HG03060 (cell line): ENCODE results near the gene ENHO.
"Not testable (repeated sequence)": the region's sequence is repeated elsewhere in the genome, so short reads cannot be mapped to it uniquely, and the experiment has no call there.

Source experiments
- ATAC-seq: cut with Tn5 transposase; IDR thresholded peaks from one replicate; pipeline ENCODE4 v1.9.1; 2021; ENCODE audit warnings: low read depth, moderate number of reproducible peaks; ENCODE audit not compliant: unreplicated experiment

ENHO gene

GRCh38 chr9:34536685-34537084, 13.9 kb upstream of the ENHO start:
- no peak for ATAC-seq

- ATAC-seq: not testable (repeated sequence)
Observed at GRCh38 chr9:34532041-34532440, 9.3 kb upstream of the ENHO start.

GRCh38 chr9:34526026-34526425, 3.2 kb upstream of the ENHO start:
- no peak for ATAC-seq

DNA sequence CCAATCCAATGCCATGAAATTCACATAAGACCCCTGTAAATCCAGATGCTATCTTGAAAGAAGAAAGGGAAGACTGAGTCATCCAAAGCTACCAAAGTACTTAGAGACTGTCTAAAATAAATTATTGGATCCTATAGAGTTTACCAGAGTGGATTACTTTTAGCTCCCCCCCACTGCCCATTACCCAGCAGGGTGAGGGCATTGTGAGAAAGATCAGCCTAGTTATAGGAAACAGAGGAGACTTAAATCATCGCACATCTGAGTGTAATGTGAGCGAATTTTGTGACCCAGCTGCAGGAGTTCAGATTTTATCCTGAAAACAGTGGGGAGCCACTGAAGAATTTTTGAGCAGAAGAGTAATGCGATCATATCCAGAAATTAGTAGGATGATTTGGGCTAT, 1.6 kb upstream of the ENHO start:
- ATAC-seq: no peak

DNA sequence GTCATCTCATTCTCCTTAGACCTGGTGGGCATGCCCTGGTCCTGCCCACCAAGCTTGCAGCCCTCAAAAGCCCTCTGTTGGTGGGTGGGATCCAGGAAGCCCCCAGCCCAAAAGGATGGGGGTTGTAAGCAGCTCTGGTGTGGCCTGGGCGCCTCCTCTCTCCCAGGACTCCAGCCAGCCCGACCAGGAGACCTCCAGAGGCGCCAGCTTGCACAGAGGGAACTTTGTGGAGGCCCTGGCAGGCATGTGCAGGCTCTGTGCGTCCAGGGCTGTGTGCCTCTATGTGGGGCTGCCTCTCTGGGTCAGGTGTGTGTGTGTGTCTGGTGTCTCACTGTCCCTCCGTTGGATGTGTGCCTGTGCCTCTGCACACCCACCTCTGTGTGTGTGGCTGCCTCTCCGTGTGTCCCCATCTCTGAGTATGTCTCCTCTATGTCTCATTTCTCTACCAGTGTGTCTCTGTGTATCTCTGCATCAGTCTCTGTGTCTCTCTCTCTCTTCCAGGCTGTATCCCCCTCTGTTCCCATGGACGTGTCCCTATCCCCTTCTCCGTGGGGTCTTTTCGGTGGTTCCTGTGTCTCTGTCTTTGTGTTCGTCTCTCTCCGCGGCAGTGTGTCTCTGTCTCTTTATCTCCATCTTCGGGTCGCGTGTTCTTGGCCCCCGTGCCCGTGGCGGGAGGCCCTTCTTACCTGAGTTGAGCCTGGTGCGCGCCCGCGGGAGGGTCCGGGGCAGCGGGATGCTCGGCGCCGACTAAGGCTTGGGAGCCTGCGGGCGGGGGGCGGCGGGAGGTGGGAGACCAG, 501 bp downstream of the ENHO start:
- ATAC-seq: no peak

- no peak for ATAC-seq
Observed at GRCh38 chr9:34521406-34522045, 1.3 kb downstream of the ENHO start.

DNA sequence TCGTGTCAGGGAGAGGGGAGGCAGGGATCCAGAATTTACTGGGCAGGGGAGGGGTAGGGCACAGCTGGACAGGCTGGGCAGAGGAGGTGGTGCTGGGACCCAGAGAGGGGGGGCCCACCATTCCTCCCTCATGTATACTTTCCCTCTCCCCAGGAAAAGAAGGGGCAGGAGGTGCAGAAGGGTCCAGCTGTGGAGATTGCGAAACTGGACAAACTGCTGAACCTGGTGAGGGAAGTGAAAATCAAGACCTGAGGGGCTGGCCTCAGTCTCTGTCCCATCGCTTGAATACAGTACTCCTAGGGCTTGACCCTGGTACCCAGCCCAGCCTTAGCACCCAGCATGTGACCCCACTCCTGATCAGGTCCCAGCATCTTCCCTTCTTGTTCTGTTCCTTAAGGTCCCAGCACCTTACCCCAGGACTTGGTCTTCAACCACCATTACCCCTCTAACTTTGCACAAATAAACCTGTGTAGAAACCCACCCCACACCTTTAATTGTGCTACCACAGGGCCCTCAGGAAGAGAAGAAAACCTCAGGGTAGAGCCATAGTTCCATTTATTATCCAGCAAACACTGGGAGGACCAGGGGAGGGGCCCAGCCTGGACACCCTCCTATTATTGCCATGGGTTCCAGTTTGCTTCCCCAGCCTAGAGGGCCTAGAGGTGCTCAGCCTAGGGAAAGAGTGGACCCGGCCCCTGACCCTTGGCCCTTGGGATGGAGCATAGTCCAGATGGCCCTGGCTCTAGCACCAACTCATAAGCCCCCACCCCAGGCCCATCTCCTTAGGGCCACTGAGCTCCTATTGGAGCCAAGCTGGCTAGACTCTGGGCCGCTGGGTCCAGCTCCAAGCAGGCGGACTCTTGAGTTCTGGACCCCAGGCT, 2.0 kb downstream of the ENHO start:
- no peak for ATAC-seq

GRCh38 chr9:34520096-34520495, 2.7 kb downstream of the ENHO start:
- ATAC-seq: no peak

DNA sequence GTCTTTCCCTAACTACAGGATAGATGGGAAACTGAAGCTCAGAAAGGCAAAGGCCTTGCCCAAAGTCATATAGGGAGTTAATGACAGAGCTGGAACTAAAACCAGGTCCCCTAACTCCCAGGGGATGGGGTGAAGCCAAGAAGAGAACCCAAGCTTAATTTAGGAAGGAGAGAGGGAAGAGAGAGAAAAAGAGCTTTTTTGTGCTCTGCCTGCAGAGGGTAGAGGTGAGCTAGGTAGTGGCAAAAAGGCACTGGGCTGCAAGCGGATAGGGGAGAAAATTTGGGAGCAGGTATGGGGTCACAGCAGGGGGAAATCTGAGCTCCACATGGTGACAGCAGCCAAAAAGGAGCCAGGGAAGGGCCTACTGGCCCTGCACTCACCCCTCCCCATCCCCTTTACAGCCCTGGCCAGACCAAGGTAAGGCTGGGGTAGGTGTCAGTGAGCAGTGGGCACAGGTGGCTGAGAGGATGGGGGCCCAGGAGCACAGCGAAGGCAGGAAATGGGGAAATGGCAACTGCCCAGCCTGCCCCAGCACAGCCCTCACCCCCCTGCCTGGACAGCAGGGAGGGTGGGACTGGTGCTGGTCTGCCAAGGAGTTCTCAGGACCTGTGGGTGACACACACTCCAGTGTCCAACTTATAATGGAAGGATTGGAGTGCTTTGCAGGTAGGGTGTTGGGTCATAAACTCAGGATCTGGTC, 3.3 kb downstream of the ENHO start:
- ATAC-seq: no peak

GRCh38 chr9:34518896-34519295, 3.9 kb downstream of the ENHO start:
- no peak for ATAC-seq

GRCh38 chr9:34518110-34518616, 4.6 kb downstream of the ENHO start:
- ATAC-seq: no peak

- ATAC-seq: no peak
Observed at GRCh38 chr9:34517185-34517584, 5.6 kb downstream of the ENHO start.

DNA sequence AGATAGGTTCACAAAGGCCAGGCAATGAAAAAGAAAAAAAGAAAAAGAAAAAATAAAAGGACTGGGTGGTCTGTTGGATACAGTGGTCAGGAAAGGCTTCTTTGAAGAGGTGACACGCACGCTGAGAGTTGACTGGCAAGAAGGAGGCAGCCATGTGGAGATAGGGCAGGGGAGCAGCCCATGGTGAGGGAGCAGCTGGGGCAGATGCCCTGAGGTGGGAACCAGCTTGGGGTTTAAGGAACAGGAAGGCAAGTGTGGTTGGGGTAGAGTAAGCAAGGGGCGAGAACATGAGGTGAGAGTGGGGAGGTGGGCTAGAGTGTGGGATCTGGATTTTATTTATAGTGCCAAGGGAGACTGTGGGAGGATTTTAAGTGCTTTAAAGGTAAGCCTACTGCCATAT, 6.8 kb downstream of the ENHO start:
- no peak for ATAC-seq

DNA sequence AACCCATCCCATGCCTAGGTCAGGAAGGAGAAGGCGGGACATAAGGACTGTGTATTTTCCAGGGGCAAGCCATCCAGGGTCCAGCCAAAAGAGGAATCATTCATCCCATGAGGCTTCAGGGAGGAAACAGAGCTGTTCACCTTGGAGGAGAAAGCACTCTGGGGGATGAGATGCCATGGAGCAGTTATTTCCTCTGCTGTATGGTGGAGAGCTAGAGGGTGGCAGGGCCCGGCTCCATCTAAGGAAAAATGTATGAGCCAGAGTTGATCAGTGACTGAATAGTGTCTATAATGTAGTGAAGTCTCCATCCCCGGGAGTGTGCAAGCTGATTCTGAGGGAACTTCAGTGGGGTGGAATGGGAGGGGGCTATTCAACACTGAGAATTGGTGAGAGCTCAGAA, 8.0 kb downstream of the ENHO start:
- no peak for ATAC-seq

DNA sequence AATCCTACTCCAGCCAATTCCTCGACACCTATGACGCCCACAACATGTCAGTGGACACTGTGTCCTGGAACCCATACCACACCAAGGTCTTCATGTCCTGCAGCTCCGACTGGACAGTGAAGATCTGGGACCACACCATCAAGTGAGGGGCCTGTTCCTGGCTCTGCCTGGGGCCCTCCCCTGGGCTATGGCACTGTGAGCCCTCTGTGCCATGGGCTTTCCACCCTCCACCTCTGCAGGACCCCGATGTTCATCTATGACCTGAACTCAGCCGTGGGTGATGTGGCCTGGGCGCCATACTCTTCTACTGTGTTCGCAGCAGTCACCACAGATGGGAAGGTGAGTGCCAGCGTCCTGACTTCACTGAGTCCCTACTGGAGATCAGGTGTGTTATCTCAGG, 8.4 kb downstream of the ENHO start:
- no peak for ATAC-seq

DNA sequence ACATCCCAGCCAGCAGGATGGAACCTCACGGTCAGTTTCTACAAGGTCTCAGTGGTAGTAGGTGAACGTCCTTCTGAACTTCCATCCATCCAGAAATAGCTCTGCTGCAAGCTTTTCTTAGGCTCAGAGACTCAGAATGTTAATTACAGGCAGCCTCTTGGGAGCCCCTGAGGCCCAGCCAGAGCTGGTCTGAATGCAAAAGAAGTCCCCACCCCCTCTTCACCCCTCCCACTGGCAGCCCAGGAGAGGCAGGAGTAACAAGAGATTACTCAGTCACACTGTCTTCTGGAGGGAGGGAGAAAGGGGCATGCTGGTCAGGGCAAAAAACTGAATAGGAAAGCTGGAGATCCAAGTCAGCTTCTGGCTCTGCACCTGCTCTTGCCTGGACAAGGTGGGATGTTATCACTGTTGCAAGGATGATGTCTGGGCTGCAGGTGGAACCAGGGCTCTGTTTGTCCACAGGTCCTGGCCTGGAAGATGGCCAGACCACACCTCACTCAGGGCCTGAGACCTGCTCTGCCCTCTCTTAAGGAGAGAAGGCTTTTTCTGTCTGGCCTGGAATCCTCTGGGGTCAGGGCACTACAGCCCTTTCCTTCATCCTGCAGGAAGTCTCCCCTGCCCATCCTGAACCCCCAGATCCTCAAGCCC, 9.1 kb downstream of the ENHO start:
- no peak for ATAC-seq

GRCh38 chr9:34512131-34513078, 10.4 kb downstream of the ENHO start:
- no peak for ATAC-seq

DNA sequence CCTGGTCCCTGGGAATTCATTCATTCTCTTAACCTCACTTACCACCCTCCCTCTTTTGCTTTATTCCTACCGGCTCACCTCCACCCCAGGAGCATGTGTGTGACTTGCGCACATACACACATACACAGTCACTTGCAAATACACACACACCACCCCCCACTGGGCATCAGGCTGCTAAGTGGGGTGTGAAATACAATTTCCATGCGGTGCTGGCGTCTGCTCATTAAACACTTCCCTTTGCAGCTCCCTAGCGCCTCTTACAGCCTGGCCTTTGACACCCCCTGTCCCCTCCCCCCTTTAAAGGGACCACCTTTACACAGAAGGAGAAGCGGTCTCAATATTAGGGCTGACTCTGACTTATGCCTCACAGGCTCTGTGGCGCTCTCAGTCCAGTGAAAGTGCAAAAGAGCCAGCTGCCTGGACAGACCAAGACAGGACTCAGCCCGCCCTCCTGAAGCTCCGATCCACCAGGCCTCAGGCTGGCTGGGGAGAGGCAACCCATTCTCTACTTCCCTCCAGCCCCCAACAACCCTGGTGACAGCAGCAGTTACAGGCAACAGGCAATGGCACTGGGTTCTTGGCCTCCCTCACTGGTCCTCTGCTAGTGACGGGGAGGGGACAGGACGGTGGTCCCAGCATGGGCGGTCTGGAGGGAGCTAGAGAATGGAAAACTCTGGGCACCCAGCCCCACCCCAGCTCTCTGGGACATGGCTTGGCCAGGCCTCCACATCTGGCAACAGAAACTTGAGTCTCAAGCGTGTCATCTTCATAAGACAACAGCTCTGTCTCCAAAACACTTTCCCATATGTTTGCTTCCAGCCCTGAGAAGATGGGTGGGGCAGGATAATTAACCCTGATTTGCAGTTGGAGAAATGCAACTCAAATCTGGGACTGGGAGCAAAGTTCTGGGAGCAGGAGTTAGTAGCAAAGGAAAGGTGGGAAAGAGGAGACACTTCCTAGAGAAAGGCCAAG, 12.0 kb downstream of the ENHO start:
- no peak for ATAC-seq
